MV-4-11 (cell line): Measurements from ENCODE around the gene ZACN.

Experiments used
- DNase-seq: peaks from one replicate; lab custom pipeline; 2025; lab: John Stamatoyannopoulos, UW

Gene ZACN

DNA sequence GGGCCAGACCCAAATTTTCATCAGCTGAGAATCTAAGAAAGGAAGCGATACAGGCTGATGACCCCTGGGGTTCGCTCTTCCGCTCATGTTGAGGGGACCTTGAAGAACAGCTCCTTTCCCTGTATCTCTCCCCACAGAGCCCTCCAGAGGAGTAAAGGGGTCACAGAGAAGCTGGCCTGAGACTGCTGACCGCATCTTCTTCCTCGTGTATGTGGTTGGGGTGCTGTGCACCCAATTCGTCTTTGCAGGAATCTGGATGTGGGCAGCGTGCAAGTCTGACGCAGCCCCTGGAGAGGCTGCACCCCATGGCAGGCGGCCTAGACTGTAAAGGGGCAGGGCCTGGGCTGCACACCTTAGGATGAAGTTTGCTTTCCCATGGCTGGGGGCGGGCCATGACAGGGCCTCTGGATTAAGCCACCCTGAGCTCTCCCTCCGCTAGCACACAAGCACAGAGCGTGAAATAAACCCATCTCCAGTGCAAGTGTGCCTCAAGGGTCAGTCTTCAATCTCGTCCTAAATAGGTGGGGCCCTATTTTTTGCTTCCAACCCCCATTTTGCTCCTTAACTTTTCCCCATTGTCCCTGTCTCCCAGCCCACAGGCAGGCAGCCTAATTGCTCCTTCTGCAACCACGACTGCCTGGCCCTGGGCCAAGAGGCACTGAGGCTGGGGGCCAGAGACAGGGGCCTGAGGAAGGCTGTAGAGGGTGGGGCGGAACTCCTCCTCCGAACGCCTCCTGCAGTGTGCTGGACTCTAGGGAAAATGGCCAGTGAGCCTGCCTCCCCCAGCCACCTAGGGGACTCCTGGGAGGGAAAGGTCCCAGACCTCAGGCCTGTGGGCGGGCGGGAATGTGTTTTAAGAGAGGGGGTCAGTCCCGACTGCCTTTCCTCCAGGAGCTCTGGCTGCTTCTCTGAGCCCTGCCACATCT is 3.6 kb downstream of the ZACN start:
- DNase-seq, result no peak

DNA sequence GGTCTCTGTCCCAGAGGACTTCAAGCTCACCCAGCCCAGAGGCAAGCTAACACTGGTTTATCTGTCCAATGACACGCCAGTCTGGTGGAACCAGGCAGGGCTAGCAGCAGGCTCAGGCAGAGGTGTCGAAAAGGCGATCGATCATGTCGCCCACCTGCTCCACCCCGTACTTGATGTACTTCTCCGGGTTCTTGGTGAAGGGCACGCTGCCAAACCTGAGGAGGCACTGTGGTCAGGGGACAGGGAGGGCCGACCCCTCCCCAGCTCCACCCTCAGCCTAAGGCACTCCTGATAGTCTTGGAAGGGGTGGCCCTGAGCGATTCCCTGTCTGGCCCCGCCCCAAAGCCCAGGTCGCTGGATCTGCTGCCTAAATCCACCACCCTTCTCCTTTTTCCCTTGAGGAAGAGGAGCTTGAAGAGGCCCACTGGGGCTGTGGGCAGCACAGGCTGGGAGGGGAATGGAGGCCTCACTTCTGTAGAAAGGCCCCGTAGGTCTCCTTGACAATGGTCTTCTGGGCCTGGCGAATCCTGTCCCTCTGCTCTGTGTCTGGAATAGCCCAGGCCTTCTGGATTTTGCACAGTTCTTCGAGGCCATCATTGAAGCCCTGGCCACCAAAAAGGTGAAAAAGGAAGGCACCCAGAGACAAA is 4.7 kb downstream of the ZACN start:
- no peak for DNase-seq

DNA sequence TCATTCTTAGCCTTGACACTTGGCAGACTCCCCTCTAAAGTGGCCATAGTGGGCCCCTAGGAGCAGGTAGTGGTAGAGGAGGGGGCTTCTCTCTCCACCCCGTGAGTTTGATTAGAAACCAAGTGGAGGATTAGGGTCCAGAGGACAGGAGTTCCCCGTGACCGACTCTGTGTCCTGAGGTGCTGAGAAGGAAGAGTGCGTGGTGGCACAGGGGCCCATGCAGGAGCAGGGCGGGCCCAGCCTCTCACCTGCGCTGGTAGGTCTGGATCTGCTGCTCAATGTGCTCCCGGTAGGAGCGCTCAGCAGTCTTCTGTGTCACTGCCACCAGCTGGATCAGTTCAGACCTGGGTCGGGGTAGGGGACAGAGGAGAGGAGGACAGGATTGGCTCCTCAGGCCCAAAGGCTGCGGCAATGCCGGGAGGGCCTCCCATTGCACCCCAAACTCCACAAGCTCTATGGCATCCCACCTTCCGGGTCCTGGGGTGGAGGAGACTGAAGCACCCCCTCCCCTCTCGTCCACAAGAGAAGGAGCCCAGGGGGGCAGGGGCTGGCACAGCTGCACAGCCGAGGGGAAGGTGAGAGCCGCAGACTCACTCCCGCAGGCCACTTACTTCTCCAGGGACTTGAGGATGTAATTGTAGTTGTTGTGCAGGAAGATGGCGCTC is 6.2 kb downstream of the ZACN start:
- DNase-seq, result no peak

DNA sequence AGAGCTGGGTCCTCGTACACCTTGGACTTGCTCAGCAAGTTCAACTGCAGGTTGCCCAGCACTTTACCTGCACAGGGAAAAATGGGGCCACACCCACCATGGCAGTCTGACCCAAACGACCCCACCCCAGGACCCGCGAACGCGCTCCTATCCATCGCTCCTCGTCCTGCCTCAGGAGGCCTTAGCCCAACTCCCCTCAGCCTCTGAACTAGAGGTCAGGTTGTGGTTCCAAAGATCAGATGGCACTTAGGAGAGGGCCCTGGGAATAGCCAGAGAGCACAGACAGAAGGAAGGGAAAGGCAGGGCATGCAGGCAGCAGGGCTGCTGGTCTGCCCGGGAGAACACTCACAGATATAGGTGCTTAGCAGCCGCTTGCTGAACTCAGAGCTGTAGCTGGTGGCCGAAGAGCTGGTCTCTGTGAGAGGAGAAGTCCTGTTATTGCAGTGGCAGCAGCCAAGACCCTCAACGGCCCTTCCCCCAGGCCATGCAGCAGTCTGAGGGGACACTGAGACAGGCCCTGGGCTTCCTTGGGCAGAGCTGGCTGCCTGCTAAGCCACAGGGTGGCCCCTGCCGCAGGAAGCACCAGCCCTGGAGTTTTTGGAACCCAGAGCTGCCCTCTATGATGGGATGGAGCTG is 6.9 kb downstream of the ZACN start:
- DNase-seq, result no peak

DNA sequence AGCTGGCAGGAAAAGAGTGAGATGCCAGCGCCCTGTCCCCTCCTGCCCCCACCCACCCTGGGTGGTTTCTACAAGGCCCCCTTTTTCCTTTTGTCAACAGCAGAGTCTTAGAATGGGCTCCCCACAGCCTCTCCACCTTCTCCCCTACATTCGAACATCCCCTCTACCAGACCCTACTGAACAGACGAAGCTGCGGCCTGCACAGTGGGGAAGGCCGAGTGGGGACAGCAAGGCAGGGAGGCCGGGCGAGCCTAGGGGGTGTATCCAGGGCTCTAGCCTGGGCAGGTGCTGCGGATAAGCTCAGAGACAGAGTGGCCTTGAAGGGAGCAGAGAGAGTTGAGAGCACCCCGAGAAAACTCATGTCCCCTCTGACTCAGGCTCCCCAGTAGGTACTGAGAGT is 7.4 kb downstream of the ZACN start:
- no peak for DNase-seq

DNA sequence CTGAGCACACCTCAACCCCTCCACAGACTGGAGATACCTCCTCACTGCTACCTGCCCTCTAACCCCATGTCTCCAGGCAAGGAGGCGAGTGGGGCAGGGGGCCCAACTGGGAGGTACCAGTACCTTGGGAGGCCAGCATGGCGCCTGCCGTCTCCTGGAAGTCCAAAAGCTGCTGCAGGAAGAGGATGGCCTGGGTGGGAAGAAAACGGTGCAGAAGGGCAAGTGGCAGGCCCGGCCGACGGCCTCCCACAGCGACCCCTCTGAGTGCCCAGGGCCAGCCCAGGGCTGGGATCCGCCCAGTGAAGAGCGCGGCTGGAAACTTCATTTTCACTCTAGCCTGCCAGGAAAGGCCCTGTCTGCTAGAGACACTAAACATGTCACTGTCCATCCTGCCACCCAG is 8.5 kb downstream of the ZACN start:
- DNase-seq, result no peak

DNA sequence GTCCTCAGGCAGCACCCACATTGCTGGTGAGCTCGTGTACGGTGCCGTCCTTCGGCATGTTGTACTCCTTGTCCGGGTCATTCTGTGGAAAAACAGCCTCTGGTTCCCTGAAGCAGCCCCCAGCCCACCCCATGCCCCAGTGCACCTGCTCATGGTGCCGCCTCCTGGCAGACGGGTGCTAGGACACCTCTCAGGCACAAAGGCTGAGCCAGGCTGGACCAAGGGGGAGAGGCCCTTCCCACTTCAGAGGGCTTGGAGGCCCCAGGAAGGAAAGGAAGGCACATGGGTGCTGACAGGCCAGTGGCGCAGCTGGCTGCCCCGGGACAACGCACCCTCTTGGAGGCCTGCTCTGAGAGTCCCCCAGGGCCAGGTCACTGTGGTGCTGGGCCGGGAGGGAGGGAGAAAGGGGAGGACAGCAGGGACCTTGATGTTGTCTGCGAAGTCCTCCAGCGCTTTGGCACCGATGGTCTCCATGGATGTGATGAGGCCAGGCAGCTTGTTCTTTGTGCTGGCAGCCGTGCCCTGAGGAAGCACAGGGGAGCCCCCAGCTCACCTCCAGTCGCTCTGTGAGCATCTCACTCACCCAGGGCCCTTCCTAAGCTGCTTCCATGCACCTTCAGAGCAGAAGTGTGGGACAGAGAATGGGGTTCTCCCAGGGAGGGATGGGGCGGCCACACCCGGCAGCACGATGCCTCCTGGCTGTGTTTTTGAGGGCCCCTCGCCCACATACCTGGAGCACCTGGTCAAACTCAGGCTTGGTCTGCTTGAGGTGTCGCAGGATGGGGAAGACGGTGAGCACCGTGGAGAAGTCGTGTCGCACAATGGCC is 9.3 kb downstream of the ZACN start:
- no peak for DNase-seq

DNA sequence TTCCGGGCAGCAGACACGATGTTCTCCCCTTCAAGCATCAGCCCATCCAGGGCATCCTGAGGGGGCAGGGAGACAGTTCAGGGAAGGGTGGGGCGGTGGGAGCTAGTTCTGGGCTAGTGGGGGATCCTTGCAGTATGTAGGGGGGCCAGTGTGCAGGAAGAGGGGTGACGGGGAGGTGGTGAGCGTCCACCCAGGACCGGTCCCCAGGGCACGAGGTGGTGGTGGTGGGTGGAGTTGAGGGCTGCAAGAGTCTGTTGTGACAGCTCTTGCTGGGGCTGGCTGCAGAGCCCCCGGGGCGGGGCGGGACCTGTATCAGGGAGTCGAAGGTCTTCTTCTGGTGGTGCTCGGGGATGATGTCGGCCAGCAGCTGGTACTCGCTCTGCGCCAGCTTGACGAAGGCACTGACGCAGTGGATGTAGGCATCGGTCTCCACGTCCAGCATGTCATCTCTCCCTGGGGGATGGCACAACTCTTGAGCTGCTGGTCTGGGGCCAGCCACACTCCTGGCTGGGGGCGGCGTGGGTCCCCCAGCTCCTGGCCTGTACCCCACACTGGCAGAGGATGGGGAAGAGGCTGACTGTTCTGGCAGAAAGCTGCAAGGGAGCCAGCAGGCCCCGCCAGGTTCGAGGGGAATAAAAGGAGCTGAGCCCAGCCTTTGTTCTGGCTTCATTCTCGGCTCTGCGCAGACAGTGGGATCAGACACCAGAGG is 10.0 kb downstream of the ZACN start:
- no peak for DNase-seq

DNA sequence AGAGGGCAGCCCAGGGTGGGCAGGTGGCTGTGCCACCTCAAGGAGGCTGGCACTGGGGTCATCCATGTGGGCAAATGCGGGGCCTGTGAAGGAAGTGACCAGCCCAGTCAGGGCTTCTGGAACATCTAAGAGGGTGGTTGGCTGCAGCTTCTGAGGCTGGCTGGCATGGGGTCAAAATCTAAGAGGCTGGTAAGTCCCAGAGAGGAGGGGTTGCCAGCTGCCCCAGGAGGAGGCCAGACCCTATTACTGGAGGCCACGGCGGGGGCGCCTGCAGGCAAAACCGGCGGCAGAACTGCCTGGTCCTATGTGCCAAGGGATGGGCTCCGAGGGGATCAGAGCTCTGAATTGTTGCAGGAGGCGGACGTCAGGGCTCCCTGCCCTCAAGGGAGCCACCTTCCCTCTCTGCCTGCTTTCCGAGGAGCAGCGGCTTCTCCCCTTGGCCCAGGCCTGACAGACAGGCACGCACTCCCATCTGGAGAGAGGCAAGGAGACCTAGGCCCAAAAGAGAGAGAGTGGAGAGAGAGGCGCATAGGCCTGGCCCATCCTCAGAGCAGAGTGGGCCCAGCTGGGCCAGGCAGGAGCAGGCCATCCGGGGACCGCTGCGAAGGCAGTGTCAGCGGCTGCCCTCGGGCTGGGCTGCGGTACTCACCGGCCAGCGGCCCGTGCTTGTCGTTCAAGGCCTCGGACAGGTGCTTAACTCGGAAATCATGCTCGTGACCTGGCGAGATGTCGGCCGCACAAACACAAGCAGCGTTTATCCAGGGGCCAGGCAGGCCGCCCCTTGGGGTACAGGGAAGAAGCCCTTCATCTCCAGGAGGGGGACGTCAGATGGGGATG is 10.9 kb downstream of the ZACN start:
- no peak for DNase-seq

DNA sequence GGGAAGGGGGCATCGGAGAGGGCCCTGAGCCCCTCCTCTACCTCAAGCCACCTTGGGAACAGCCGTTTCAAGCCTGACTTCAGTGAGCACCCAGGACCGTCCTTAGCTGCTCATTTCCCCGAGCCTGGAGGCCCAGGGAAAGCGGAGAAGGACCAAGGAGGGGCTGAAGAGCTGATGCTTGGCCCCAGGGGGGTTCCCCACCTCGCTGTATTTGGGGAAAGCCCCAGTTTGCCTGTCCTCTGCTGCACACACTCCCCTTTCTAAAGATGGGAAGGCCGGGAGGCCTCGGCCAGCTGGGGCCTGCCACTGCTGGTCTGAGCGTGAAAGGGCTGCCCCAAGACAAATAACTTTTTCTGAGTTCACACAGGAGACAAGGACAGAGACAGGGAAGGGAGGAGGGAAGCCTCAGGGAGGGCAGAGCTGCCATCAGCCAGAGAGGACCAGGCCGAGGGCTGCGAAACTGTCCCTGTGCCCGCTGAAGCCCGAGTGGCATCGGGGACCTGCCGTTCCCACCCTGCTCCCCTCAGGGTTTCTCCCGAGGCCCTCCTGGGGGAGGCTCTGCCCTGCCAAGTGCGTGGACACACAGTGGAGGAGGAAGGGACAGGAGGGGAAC is 11.6 kb downstream of the ZACN start:
- DNase-seq, result no peak

DNA sequence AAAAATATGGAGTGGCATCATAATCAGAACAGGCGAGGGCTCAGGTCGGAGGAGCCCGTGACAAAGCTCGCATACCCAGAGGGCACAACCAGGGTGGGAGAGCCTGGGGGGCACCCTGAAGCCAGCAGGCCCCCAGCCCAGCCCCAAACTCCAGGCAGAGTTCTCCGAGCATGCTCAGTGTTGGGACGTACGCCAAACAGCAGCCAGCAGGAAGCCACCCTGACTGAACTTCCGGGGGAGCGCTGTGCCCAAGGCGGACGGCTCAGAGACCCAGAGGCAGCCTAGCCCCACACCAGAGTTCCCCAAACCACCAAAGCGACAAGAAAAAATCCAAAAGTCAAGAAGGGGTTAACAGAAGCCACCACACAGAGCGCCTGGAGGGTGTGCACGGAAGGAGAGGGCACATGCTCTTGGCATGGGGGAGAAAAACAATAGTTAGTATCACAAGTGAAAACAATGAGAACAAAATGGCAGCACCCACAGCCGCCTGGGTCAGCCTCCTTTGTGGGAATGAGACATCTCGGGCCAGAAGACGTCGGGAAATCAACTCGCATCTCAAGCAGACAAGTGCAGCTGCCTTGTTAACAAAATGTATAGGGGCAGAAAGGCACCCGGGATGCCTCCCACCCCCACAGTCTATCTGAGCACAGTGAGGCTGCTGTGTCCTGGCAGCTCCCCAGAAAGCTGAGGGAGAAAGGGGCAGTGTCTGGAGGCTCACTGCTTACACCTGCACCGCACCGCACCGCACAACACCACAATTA is 12.7 kb downstream of the ZACN start:
- no peak for DNase-seq

DNA sequence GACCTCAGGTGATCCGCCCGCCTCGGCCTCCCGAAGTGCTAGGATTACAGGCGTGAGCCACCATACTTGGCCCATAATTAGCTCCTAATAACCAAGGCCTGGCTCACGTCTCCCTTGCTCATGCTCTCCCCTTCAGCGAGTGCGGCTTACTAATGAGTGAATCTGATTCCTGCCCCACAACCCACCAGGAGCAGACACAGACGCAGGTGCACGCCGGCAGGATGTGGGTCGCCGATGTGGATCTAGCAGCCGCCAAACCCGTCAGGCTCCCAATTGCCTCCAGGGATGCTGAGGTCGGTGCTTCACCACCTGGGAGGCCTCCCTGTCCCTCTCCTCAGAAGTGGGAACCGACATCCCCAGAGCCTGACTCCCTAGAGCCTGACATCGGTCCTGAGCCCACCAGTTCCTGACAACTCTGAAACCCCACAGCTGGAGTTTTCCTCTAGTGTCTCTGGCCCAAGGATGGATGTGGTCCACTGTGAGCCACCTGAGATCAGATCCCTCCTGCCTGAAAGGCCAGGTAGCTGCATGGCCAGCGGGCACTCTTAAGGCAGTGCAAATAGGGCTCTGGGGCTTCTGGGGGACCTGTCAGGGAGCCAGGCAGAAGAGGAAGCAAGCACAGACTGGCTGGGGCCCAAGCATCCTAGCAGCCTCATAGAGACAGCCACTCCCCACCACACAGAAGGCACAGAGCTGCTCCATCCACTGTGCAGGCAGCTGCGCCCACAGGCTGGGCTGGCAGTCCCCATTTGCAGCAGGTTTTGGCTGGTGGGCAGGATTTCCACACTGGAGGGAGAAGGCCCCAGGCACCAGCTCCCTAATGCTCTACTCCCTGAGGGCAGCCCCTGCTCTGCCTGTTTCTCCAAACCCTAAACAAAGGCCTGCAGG is 13.8 kb downstream of the ZACN start:
- DNase-seq, result no peak

DNA sequence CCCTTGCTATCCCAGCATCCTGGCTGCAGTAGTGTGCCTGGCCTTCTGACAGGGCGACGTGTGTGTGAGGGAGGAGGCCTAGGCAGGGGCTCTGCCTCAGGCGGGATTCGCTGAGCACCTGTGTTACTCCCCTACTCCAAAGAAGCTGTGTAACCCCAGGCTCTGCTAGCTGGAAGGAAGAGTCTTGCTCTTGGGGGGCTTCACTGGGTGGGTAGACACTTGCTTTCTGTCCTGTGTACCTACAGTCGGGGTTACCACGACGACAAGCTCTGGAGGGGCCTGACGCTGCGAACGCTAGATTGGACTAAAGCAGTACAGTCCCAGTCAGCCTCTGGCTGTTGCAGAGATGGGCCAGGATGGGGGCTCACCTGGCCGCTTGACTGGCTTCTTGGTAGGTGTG is 15.1 kb downstream of the ZACN start:
- no peak for DNase-seq

DNA sequence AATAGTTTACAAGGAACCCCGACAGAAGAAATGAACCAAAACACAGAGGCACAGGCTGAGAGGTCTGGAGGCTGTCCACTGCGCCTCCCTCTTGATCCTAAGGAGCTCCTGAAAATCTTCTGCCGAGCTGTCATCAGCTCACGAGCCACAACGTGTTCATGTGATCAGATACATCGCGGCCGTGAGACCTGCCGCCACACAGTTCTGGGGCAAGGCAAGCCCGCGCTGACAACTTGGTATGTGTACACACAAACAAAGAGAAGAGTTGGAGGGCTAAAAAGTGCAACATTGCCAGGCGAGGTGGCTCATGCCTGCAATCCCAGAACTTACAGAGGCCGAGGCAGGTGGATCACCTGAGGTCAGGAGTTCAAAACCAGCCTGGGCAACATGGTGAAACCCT is 17.0 kb downstream of the ZACN start:
- DNase-seq, result no peak

DNA sequence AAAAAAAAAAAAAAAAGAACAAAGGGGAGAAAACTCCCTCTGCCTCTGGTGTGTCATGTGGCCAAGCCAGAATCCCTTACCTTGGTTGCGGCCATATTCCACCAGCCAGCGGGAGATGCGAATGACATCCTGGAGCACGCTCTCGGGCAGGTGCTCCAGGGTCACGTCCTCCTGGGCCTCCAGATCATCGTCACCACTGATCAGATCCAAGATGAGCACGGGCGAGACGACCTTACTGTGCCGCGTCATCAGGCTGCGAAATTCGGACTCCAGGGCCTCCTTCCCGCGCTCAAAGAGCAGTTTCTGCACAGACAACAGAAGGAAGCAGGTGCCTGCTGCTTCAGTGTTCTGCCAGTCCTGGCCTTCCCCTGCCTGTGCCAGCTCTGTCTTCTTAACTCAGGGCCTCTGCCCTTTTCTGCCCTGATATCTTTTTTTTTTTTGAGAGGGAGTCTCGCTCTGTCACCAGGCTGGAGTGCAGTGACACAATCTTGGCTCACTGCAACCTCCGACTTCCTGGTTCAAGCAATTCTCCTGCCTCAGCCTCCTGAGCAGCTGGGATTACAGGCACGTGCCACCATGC is 18.8 kb downstream of the ZACN start:
- DNase-seq, result no peak

DNA sequence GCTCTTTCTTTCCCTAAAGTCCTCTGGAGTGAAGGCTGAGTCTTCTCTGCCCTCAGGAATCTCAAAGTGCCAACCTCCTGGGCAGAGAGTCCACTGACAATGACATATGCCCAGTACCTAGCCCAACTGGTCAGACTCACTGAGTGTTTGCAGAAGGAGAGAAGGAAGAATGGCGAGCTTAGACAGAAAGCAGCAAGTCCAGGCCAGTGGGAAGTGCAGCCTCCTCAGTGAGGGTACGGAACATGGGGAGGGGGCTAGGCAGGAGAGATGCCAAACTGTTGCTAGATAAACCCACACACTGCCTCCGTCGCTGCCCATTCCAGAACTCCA is 23.9 kb downstream of the ZACN start:
- no peak for DNase-seq

DNA sequence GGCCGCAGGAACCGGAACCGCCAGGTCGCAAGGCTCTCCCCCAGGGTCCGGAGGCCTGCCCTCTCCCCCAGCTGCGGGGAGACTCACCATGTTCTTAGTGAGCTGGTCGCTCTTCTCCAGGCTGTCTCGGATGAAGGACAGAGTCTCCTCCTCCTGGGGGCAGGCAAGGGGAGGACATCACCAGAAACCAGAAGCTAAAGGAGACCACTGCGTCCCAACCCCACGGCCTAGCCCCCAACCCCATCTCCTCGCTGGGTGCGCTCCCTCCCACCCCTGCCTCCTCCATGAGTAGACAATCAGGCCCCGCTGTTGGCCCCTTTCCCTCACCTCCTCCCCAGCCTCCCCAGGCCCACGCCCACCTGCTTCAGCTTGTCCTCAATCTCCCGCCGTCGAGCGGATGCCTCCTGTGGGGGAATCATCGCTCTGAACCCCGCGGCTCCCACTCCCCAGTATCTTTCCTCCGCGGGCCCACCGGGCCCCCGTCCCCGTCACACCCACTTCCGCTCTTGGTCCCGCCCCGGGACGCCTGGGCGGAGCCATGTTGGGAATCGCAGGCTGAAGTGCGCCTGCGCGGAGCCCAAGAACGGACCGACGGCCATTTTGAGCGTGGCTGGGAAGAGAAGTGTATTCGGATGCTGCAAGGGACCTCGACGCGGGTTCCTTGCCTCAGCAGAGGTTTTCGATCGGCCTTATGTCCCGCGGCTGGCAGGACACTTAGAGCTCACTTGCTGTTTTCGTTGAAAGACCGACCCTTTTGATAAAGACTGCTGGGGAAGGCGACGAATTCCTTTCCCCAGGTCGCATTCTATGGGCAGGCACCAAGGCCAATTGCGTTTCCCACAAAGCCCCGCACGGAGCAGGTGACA is 24.5 kb downstream of the ZACN start, which contains the start of gene EXOC7:
EXOC7 (minus strand) TSS at position 514 of the 866 bp plus-strand sequence; CDS start at position 419, 95 bp downstream.
- peak; percentile 81 for DNase-seq
